Aorta (tissue), 5 donors: ENCODE measurements around the gene CCL20. TPM values are rescaled to one million over a fixed set of nuclear protein-coding genes. Genes with fewer than 3 reads are reported as not detected.

Experiments used
- ATAC-seq: fragments of 200-7000 bp; cut with Tn5 transposase; one replicate; pipeline ENCODE4 v1.9.1; 2022; ENCODE audit warnings: moderate library complexity; ENCODE audit not compliant: low FRiP score
- DNase-seq, 2 donors: peaks; one replicate each; pipeline ENCODE4 v3.0.0-alpha.2; 2020
- H3K27ac ChIP-seq, 2 donors: one replicate each; pipeline ENCODE4 v1.5.1; 2013; ENCODE audit warnings: low read length in 2 of 2, mild to moderate bottlenecking in 2 of 2, moderate library complexity in 2 of 2, control low read depth in 1 of 2, inconsistent platforms in 1 of 2, low read depth in 1 of 2
- H3K27me3 ChIP-seq, 2 donors: one replicate each; pipeline ENCODE4 v1.6.1; 2013; ENCODE audit warnings: control low read depth in 1 of 2, low read length in 1 of 2, mild to moderate bottlenecking in 1 of 2, moderate library complexity in 1 of 2; ENCODE audit not compliant: insufficient read depth in 2 of 2, control insufficient read depth in 1 of 2
- H3K36me3 ChIP-seq, 2 donors: one replicate each; pipeline ENCODE4 v1.6.1; 2013; ENCODE audit warnings: control low read depth in 1 of 2, low read length in 1 of 2, mild to moderate bottlenecking in 1 of 2; ENCODE audit not compliant: insufficient read depth in 2 of 2, control insufficient read depth in 1 of 2
- H3K4me1 ChIP-seq, 2 donors: one replicate each; pipeline ENCODE4 v1.6.1; 2013; ENCODE audit warnings: low read length in 2 of 2, control low read depth in 1 of 2, mild to moderate bottlenecking in 1 of 2, moderate library complexity in 1 of 2; ENCODE audit not compliant: insufficient read depth in 2 of 2, control insufficient read depth in 1 of 2
- H3K4me3 ChIP-seq, 2 donors: one replicate each; pipeline ENCODE4 v1.5.1; 2013; ENCODE audit warnings: low read length in 2 of 2, control low read depth in 1 of 2, mild to moderate bottlenecking in 1 of 2
- H3K9me3 ChIP-seq: one replicate; pipeline ENCODE4 v1.6.1; 2013; ENCODE audit warnings: mild to moderate bottlenecking, low read length; ENCODE audit not compliant: control insufficient read depth
- WGBS, 2 donors: extraction: QIAGEN DNeasy Blood & Tissue Kit; methylation state at CpG; one replicate each; pipeline ENCODE4 v1.1.7; 2013; 5-methylcytosine and 5-hydroxymethylcytosine counted together
- intact Hi-C, 2 donors: fragments of 100-400 bp; cut with DNase I; formaldehyde crosslinking; loops; one replicate each; pipeline versions ENCODE4 v1.14.2 to v1.15.0; 2022
- polyA plus RNA-seq, 2 donors: library from polyadenylated mRNA; stranded (reverse); fragments of 200-250 nt; gene quantifications; one replicate each; pipeline ENCODE4 v1.2.3, GENCODE V29; 2013
- total RNA-seq, 2 donors: library from RNA; stranded (reverse); fragmentation: NEBNext Ultra II Directional; extraction: Animal tissue kit (Norgen Biotek cat#: 25700); gene quantifications; one replicate each; pipeline ENCODE4 v1.2.1, GENCODE V29; 2021
- donor health status: healthy with polysubstance abuse.
- donor health status: Bipolar disorder and iron deficiency.
- donor health status: DM: no; HTN: no; CAD: no.
- donor health status: DM: no; HTN: no; CAD: no.
- donor health status: DM: yes; HTN: yes; CAD: no.

Gene CCL20
- total and polyA plus RNA-seq, 4 donors = 0.23 to 5.5 (median 0.45) TPM; not detected in 1

- peaks cover 0 to 2% of the 10 kb centered on the region in 2 donors for H3K4me1 ChIP-seq
- no peak overlapping the region for H3K27ac ChIP-seq
- no peaks in the 10 kb centered on the region for H3K9me3 ChIP-seq
- no peak for ATAC-seq
- H3K27me3 ChIP-seq = no peaks in the 10 kb centered on the region
- no peak overlapping the region for H3K4me3 ChIP-seq
- 61 to 69% methylated on average over 6 of the region's 6 CpGs for WGBS, 2 donors
- intact Hi-C loops = no loop called here
- no peak for DNase-seq
- no peaks in the 10 kb centered on the region for H3K36me3 ChIP-seq
Measured at GRCh38 chr2:227853765-227854271, 40.2 kb downstream of the CCL20 start.

DNA sequence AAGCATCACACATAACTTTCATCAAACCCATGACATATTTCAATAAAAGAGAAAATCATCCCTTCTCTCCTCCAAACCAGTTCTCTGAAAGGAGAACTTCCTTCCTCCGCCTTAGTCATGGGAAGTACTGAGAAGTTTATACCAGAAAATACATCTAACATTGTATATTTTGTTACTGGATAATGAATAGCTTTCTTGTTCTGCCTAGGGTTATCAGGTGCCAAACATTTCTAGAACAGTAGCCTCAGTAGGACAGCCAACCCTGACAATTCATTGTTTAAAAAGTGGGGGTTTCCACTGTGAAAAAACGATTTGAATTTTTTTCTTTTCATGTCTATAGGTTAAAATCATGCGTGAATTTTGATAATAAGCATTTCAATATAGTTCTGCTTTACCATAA lies 41.8 kb downstream of the CCL20 start:
- no peaks in the 10 kb centered on the region for H3K9me3 ChIP-seq
- H3K4me1 ChIP-seq = peaks cover 0 to 4% of the 10 kb centered on the region in 2 donors
- no peaks in the 10 kb centered on the region for H3K27me3 ChIP-seq
- intact Hi-C loops = no loop called here
- DNase-seq (no peak), ATAC-seq (no peak)
- WGBS, 2 donors = 74 to 84% methylated on average over 3 of the region's 3 CpGs
- H3K36me3 ChIP-seq = no peaks in the 10 kb centered on the region
- H3K27ac ChIP-seq = no peak overlapping the region
- H3K4me3 ChIP-seq = no peak overlapping the region

DNA sequence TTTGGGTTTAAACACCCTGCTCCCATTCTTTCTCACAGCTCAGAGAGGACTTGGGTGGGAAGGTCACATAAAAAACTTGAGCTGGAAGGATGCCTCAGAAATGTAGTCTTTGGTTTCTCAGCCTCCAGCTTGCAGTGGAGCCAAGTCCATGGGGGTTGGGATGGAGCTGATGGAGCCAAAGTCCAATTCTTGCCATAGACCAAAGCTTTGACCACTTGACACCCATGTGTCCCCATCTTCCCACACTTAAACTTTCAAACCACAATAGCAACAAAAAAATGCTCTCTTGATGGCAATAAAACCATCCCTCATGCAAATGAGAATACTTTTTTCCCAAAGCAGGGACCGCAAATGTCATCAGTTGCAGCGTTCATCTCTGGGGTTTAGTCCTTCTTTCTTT lies 43.1 kb downstream of the CCL20 start:
- Histone ChIP-seq H3K36me3 (no peaks in the 10 kb centered on the region), H3K27ac (no peak overlapping the region), H3K4me1 (peaks cover 0 to 4% of the 10 kb centered on the region in 2 donors), H3K4me3 (no peak overlapping the region), H3K9me3 (no peaks in the 10 kb centered on the region), H3K27me3 (no peaks in the 10 kb centered on the region)
- intact Hi-C loops = no loop called here
- DNase-seq (no peak), ATAC-seq (no peak)
- WGBS, 2 donors = 94 to 95% methylated on average over 2 of the region's 2 CpGs

GRCh38 chr2:227860221-227860641 lies 46.6 kb downstream of the CCL20 start:
- Histone ChIP-seq H3K27ac (peak overlapping the region; percentile 73 to 93), H3K4me3 (no peak overlapping the region)

DNA sequence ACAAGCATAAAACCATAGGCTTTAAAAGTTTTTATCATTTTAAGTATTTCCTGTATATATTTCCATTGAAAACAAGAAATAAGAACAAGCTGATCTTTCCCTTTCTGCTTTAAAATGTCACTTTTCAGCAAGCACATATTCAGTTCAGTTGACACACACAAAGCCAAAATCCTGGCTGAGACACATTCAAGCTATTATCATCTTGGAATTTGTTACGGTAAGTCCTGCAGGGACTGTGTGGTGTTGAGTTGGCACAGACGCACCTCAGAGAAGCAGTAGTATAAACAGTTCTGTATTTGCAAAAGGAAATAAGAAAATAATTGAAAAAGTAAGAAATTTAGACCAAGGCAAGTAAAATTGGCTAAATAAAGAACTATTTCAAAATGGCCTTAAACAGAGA lies 47.4 kb downstream of the CCL20 start:
- Histone ChIP-seq H3K27ac (peak overlapping the region; percentile 93 to 97), H3K9me3 (no peaks in the 10 kb centered on the region), H3K36me3 (no peaks in the 10 kb centered on the region), H3K27me3 (no peaks in the 10 kb centered on the region), H3K4me3 (no peak overlapping the region), H3K4me1 (peaks cover 2 to 7% of the 10 kb centered on the region in 2 donors)
- DNase-seq = no peak
- no peak for ATAC-seq
- 1 to 3% methylated on average over 2 of the region's 2 CpGs for WGBS, 2 donors
- intact Hi-C loops = loop anchor here (5.0 kb wide), 2 partner anchors 39 to 44 kb away; no protein-coding TSS in a partner anchor

More at GRCh38 chr2:227860221-227860641, 46.6 kb downstream of the CCL20 start:
- 9 to 11% methylated on average over 6 of the region's 6 CpGs for WGBS, 2 donors
- no peak for ATAC-seq
- DNase-seq = peak in 1 of 2 donors; percentile 79
- Histone ChIP-seq H3K9me3 (no peaks in the 10 kb centered on the region), H3K27me3 (no peaks in the 10 kb centered on the region), H3K36me3 (no peaks in the 10 kb centered on the region), H3K4me1 (peaks cover 2 to 7% of the 10 kb centered on the region in 2 donors)
- intact Hi-C loops = loop anchor here (5.0 kb wide), 2 partner anchors 38 to 43 kb away; no protein-coding TSS in a partner anchor

- Histone ChIP-seq H3K4me3 (no peak overlapping the region), H3K9me3 (no peaks in the 10 kb centered on the region), H3K27ac (no peak overlapping the region), H3K36me3 (no peaks in the 10 kb centered on the region), H3K27me3 (no peaks in the 10 kb centered on the region), H3K4me1 (peaks cover 2 to 7% of the 10 kb centered on the region in 2 donors)
- intact Hi-C loops = loop anchor here (5.0 kb wide), 2 partner anchors 40 to 45 kb away; no protein-coding TSS in a partner anchor
- DNase-seq (no peak), ATAC-seq (no peak)
- WGBS, 2 donors = 64 to 72% methylated on average over 8 of the region's 8 CpGs
Measured at GRCh38 chr2:227862227-227862740, 48.6 kb downstream of the CCL20 start.

DNA sequence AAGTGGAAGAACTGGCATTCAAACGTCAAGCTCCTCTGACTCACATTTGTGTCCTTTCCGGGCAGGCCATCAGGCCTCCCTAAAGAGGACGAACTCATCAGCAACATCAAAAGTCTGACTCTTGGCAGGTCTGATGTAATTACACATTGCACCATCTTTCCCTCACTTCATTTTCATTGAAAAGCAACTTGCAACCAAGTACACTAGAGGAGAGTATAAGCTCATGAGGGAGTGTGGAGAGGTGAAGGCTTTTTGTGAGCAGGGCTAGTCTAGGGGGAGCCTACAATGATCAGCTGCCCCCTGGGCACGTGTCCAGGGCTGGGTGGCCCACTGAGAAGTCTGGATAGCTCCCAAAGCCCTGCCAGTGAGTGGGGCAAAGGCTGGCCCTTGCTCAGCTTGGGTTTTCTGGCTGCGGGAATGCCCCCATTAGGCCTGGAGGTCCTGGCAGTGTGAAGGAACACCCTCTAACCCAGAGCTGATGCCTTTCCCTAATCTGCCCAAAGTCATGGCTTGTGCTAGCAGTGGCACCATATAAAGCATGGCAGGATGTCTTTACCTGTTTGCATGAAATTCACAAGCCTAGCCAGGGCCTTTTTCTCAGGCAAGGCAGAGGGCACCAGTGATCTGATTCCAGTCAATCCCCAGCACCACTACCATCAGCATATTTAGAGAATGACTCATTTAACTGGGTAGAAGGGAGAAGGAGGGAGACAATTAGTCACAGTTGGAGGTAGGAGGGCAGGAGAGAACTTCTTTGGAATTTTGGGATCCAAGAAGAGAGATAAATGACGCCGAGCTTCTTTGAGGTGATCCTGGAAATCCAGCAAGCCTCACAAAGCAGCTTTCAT lies 49.3 kb downstream of the CCL20 start:
- H3K4me1 ChIP-seq = peaks cover 2 to 7% of the 10 kb centered on the region in 2 donors
- peak overlapping the region in 1 of 2 donors; percentile 50 for H3K27ac ChIP-seq
- no peaks in the 10 kb centered on the region for H3K9me3 ChIP-seq
- ATAC-seq (peak; percentile 24), DNase-seq (peak in 1 of 2 donors; percentile 78)
- 48 to 50% methylated on average over 7 of the region's 7 CpGs for WGBS, 2 donors
- H3K36me3 ChIP-seq = no peaks in the 10 kb centered on the region
- intact Hi-C loops = loop anchor here (5.0 kb wide), 2 partner anchors 41 to 46 kb away; no protein-coding TSS in a partner anchor
- H3K4me3 ChIP-seq = no peak overlapping the region
- H3K27me3 ChIP-seq = no peaks in the 10 kb centered on the region

DNA sequence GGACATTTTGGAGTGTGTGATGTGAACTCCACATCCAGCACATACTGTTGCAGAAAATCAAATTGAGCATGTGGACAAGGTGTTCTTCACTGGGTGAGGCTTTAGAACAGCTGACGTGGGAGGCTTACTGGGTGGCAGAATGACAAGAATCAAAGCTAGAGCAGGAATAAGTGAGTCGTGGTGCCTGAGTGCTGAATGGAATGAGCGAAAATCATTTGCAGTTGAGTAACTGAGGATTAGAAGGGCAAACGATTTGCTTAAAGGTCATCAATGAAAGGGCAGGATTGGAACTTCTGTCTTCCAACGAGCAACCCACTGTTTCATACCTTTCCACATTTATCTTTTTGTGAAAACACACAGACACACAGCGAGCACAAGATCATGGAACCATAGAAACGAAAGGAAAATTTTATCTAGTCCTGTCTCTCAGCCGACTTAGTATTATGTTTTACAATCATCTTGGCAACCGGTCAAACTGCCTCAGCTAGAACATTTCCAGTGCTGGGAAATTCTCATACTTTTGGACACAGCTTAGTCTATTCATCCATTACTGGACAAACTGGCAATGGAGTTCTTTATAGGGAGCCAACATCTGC lies 50.6 kb downstream of the CCL20 start:
- H3K9me3 ChIP-seq = no peaks in the 10 kb centered on the region
- H3K27ac ChIP-seq = peak overlapping the region in 1 of 2 donors; percentile 50
- H3K36me3 ChIP-seq = no peaks in the 10 kb centered on the region
- no peak overlapping the region for H3K4me3 ChIP-seq
- WGBS, 2 donors = 38 to 49% methylated on average over 9 of the region's 9 CpGs
- no peak for DNase-seq
- intact Hi-C loops = loop anchor here (5.0 kb wide), 2 partner anchors 42 to 47 kb away; no protein-coding TSS in a partner anchor
- peaks cover 2 to 7% of the 10 kb centered on the region in 2 donors for H3K4me1 ChIP-seq
- ATAC-seq = peak; percentile 65
- no peaks in the 10 kb centered on the region for H3K27me3 ChIP-seq
